GM12892 (cell line): ENCODE data around the gene RFX8.

Experiments used
- POLR2A ChIP-seq: IDR thresholded peaks from 2 replicates; pipeline ENCODE4 v1.6.1; 2011; ENCODE audit warnings: low read depth, low read length, control low read depth
- POLR2AphosphoS5 ChIP-seq: IDR thresholded peaks from 2 replicates; pipeline ENCODE4 v1.6.1; 2011; ENCODE audit warnings: low read depth, low read length, control low read depth

GRCh38 chr2:101479810-101480209, 4.9 kb upstream of the RFX8 start:
- TF ChIP-seq POLR2A (no peak), POLR2AphosphoS5 (no peak)
